GM21717 (cell line): Measurements from ENCODE around the gene TSPAN31.
"Not testable (repeated sequence)": the region's sequence is repeated elsewhere in the genome, so short reads cannot be mapped to it uniquely, and the experiment has no call there.

Experiments
- ATAC-seq: cut with Tn5 transposase; IDR thresholded peaks from one replicate; pipeline ENCODE4 v1.9.1; 2021; ENCODE audit warnings: mild to moderate bottlenecking, moderate library complexity; ENCODE audit not compliant: unreplicated experiment

The TSPAN31 gene, protein sequence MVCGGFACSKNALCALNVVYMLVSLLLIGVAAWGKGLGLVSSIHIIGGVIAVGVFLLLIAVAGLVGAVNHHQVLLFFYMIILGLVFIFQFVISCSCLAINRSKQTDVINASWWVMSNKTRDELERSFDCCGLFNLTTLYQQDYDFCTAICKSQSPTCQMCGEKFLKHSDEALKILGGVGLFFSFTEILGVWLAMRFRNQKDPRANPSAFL

DNA sequence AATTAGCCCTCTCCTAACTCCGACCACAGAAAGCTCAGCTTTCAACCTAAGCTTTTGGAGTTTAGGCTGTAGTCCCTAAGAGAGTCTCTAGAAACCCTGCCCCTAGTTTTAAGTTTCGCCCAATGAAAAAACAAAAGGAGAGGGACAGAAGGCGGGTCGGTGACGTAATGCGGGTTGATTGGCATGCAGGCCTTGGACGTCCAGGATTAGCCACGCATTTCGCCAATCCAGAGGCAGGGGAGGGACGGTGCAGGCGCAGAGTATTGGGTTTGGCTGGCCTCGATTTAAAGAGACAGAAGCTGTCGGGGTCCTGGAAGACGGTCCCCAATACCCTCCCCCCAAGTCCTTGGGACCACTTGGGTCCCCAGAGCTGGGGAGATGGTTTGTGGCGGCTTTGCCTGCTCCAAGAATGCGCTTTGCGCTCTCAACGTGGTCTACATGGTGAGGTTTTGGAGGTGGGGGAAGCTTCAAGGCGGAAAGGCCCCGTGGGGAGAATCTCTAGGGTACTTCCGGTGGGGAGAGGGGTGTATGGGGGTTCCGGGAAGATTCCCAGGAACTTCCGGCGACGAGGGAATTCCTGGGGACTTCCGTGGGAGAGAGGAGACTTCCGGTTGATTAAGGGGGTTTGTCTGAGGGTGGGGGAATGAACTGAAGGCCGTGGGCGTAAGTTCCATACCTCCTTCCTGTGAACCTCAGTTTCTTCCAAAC, at the start of gene TSPAN31:
TSPAN31 (plus strand) TSS at position 263 of the 708 bp plus-strand sequence; CDS start at position 379, 116 bp downstream.
- ATAC-seq = peak; percentile 74

DNA sequence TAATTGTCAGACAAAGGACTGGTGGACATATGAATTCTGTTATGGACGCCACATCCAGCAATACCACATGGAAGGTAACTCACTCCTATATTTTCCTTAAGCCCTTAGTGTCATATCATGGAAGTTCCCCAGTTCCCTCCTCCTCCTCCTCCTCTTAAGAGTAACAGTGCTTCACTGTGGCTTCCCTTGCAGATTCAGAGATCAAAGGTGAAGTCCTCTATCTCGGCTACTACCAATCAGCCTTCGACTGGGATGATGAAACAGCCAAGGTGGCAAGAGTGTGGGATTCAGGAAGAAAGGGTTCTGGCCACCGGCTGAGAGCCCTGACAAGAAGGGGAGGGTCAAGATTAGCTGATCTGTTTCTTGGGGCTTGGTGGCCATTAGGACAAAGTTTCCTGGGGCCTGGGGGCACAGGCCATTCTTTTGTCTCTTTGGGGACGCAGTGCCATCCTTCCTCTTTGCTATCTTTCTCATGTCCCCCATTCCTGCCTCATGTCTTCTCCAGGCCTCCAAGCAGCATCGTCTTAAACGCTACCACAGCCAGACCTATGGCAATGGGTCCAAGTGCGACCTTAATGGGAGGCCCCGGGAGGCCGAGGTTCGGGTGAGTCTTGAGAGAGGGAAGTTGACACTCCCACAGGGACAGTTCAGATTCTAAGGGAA, 48.9 kb upstream of the TSPAN31 start:
- no peak for ATAC-seq

DNA sequence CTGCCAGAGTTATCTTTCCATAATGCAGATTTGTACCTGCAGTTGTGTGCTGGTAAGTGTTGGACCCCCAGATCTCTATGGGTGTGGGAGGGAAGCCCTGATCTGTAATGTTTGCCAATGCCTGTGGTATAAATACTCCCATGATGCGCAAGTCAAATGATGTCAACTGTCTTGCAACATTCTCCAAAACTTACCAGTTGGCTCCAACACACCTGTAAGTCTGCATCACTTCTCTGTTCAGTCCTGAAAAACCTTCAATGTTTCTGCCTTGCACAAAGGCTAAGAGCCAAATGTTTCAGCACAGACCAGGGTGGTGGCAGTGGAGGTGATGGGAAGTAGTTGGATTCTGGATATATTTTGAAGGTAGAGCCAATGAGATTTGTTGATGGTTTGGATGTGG, 47.8 kb upstream of the TSPAN31 start:
- no peak for ATAC-seq

DNA sequence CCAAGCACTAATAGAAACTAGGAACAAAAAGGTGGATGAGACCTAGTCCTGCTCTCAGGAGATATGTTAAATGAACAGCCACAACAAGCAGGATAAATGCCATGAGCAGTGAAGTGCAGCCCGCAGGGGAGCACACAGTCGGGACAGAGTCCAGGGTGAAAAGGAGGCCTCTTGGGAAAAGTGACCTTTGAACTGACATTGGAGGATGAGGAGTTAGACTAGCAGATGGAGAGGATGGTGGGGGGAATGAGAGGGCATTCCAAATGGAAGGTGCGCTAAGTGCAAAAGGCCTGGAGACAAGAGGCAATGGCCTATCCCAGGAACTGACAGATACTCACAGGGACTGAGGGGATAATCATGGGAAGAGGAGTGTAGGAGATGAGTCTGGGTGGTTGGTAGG, 46.4 kb upstream of the TSPAN31 start:
- no peak for ATAC-seq

- no peak for ATAC-seq
These were observed 44.5 kb upstream of the TSPAN31 start for GRCh38 chr12:57700317-57700716.

DNA sequence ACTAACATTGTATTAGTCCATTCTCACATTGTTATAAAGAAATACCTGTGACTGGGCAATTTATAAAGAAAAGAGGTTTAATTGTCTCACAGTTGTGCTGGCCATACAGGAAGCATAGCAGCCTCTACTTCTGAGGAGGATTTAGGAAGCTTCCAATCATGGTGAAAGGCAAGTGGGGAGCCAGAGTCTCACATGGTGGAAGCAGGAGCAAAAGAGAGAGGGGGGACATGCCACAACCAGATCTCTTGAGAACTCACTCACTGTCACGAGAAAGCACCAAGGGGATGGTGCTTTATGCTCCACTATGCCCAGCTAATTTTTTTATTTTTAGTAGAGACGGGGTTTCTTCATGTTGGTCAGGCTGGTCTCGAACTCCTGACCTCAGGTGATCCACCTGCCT, 37.6 kb upstream of the TSPAN31 start:
- ATAC-seq = no peak

DNA sequence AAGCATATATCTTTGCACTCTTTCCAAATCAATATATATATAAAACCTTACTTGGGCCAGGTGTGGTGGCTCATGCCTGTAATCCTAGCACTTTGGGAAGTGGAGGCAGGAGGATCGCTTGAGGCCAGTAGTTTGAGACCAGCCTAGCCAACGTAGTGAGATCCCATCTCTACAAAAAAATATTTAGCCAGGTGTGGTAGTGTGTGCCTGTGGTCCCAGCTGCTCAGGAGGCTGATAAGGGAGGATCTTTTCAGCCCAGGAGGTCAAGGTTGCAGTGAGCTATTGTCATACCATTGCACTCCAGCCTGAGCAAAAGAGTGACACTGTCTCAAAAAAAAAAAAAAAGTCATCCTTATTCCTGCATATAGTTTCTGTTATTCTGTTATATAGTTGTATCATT, 36.5 kb upstream of the TSPAN31 start:
- ATAC-seq = no peak

GRCh38 chr12:57712701-57713100, 32.1 kb upstream of the TSPAN31 start:
- ATAC-seq = no peak

DNA sequence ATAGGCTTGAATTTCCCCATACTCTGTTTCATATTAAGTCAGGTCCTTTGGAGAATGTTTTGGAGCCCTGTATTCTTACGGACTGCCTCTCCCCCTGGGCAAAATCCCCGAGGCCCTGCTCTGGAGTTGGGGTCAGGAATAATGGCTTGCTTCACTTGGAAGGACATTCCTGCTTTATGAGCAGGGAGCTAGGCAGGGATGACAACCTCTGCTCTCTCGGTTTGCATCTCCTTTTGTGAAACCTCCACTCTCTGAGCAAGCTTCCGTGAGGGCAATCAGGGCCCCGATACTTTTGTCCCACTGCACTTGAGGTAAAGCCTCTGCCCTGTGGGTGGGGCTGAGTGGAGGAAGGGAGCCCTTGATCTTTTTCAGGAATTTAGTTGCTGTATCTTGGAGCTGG, 31.6 kb upstream of the TSPAN31 start:
- no peak for ATAC-seq

DNA sequence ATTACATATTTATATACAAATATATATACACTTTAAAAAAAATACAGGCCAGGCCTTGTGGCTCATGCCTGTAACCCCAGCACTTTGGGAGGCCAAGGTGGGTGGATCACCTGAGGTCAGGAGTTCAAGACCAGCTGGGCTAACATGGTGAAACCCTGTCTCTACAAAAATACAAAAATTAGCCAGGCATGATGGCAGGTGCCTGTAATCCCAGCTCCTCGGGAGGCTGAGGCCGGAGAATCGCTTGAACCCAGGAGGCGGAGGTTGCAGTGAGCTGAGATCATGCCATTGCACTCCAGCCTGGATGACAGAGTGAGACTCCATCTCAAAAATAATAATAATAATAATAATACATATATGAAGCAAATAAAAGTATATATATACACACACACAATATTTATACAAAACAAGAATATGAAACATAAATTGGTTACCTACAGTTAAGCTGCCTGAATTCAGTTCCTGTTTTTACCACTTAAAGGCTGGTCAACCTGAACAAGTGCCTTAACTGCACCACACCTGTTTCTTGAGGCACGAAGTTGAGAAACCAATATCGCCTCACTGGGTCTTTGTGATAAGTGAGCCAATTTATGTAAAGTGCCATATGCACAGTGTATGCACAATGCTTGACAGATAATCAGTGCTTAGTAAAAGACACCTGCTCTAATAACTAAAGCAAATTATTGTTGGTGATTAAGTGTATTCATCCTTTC, 29.6 kb upstream of the TSPAN31 start:
- not testable (repeated sequence) for ATAC-seq

GRCh38 chr12:57715786-57716185, 29.1 kb upstream of the TSPAN31 start:
- ATAC-seq = no peak

DNA sequence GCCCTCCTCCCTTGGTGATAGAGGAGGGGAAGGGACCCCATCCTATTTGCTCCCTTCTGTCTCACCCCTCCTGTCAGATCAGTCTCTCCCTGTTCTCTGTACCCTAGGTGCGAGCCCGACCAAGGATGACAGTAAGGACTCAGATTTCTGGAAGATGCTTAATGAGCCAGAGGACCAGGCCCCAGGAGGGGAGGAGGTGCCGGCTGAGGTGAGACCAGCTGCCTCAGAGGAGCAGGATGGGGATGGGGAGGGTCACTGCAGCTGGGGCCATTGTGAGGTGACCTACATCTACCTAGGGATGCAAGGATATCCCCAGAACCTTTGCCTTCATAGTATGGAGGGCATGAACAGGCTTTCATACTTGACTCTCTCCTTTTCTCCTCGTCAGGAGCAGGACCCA, 28.5 kb upstream of the TSPAN31 start:
- ATAC-seq = no peak

- ATAC-seq = no peak
These were observed 27.7 kb upstream of the TSPAN31 start for GRCh38 chr12:57717131-57717530.

DNA sequence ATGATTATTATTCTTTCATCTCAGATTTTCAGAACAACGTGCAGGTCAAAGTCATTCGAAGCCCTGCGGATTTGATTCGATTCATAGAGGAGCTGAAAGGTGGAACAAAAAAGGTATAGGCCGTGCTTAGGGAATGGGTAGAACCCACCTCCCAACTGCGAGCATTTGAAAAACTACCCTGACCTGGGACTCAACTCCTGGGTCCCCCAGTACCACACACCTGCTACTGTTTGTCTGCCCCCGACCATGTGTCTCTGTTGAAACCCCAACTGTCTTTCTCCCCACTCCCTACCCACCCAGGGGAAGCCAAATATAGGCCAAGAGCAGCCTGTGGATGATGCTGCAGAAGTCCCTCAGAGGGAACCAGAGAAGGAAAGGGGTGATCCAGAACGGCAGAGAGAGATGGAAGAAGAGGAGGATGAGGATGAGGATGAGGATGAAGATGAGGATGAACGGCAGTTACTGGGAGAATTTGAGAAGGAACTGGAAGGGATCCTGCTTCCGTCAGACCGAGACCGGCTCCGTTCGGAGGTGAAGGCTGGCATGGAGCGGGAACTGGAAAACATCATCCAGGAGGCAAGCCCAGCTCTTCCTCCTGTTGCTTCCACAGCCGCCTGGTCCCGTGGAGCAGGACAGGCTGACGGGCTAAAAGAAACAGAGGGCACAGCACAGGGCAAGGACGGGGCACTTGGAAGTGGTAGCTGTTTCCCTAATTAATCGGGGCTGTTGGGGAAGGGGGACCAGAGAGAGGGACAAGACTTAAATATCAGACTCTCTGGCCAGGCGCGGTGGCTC, 26.8 kb upstream of the TSPAN31 start:
- ATAC-seq = no peak

- ATAC-seq = no peak
These were observed 26.0 kb upstream of the TSPAN31 start for GRCh38 chr12:57718641-57719528.

DNA sequence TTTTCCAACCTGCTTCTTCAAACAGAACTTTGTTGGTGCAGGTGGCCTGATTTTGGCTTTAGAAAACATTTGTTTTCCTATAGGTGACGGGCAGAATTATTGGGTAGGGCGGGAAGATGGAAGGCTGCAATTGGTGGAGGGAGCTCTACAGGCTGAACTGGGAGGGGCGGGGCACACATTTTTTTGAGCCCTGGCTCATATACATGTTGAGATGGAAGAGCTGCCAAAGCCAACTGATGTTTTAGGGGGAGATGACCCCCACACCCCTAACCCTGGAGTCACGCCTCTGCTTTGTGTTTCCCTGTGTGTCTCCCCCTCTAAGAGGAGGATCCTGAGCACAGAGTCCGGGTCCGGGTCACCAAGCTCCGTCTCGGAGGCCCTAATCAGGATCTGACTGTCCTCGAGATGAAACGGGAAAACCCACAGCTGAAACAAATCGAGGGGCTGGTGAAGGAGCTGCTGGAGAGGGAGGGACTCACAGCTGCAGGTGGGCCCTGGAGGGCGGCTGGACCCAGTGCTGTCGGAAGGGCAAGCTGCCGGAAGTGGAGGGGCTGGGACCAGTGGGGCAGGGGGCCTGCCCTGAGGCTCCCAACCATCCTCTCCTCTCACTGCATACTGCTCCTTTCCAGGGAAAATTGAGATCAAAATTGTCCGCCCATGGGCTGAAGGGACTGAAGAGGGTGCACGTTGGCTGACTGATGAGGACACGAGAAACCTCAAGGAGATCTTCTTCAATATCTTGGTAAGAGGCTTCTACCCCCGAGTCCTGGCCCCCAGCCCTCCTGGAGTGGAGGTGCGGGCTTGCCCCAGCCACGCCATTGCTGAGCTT, 24.8 kb upstream of the TSPAN31 start:
- ATAC-seq = no peak

DNA sequence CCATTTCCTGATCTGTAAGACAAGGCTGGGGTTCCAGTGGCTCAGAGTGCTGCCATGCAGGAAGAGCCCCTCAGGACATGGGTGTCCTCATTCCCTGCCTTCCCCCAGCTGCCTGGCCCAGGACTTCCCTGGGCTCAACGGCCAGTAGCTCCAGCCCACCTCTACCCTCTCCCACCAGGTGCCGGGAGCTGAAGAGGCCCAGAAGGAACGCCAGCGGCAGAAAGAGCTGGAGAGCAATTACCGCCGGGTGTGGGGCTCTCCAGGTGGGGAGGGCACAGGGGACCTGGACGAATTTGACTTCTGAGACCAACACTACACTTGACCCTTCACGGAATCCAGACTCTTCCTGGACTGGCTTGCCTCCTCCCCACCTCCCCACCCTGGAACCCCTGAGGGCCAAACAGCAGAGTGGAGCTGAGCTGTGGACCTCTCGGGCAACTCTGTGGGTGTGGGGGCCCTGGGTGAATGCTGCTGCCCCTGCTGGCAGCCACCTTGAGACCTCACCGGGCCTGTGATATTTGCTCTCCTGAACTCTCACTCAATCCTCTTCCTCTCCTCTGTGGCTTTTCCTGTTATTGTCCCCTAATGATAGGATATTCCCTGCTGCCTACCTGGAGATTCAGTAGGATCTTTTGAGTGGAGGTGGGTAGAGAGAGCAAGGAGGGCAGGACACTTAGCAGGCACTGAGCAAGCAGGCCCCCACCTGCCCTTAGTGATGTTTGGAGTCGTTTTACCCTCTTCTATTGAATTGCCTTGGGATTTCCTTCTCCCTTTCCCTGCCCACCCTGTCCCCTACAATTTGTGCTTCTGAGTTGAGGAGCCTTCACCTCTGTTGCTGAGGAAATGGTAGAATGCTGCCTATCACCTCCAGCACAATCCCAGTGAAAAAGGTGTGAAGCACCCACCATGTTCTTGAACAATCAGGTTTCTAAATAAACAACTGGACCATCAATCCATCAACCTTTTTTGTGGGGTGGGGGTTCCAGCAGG, 23.9 kb upstream of the TSPAN31 start:
- no peak for ATAC-seq
